Activated T-cell treated with anti-CD3 and anti-CD28 coated beads for 1 hour (primary cell): ENCODE results near the gene FAM20C.

Experiments
- DNase-seq: peaks from one replicate; pipeline ENCODE4 v3.0.0-alpha.2; 2020; ENCODE audit warnings: low read depth

Gene FAM20C

GRCh38 chr7:191981-192649 is at the start of gene FAM20C:
Gene FAM20C, plus strand, starts transcription at chr7:192571. Its CDS starts 629 bp downstream, at chr7:193200.
- DNase-seq = peak; percentile 11

- no peak for DNase-seq
Measured at GRCh38 chr7:143145-143751, 49.1 kb upstream of the FAM20C start.

GRCh38 chr7:143811-144453 is 48.4 kb upstream of the FAM20C start:
- DNase-seq = no peak

- DNase-seq = no peak
Measured at GRCh38 chr7:144454-144826, 47.9 kb upstream of the FAM20C start.

- DNase-seq = no peak
Measured at GRCh38 chr7:145863-146262, 46.5 kb upstream of the FAM20C start.

- no peak for DNase-seq
Measured at GRCh38 chr7:148543-148931, 43.8 kb upstream of the FAM20C start.

GRCh38 chr7:148932-149790 is 43.2 kb upstream of the FAM20C start:
- peak; percentile 96 for DNase-seq

- peak; percentile 9 for DNase-seq
Measured at GRCh38 chr7:149791-150636, 42.4 kb upstream of the FAM20C start.

GRCh38 chr7:150811-151221 is 41.6 kb upstream of the FAM20C start:
- no peak for DNase-seq

- no peak for DNase-seq
Measured at GRCh38 chr7:151346-152050, 40.9 kb upstream of the FAM20C start.

- DNase-seq = no peak
Measured at GRCh38 chr7:152702-153391, 39.5 kb upstream of the FAM20C start.

- no peak for DNase-seq
Measured at GRCh38 chr7:153604-154003, 38.8 kb upstream of the FAM20C start.

- no peak for DNase-seq
Measured at GRCh38 chr7:154096-154799, 38.1 kb upstream of the FAM20C start.

- DNase-seq = no peak
Measured at GRCh38 chr7:155469-155900, 36.9 kb upstream of the FAM20C start.

- no peak for DNase-seq
Measured at GRCh38 chr7:156111-157007, 36.0 kb upstream of the FAM20C start.

GRCh38 chr7:157008-157310 is 35.4 kb upstream of the FAM20C start:
- no peak for DNase-seq

- no peak for DNase-seq
Measured at GRCh38 chr7:157771-158625, 34.4 kb upstream of the FAM20C start.

- no peak for DNase-seq
Measured at GRCh38 chr7:158771-159170, 33.6 kb upstream of the FAM20C start.
